NCI-H2107 (cell line): ENCODE measurements around the gene SRF.

Source experiments
- DNase-seq: peaks from one replicate; lab custom pipeline; 2025; lab: John Stamatoyannopoulos, UW

The SRF gene

GRCh38 chr6:43147691-43148477 is 23.2 kb upstream of the SRF start:
- no peak for DNase-seq

- DNase-seq, result no peak
Measured at GRCh38 chr6:43149265-43149664, 21.8 kb upstream of the SRF start.

GRCh38 chr6:43150051-43150751 is 20.9 kb upstream of the SRF start:
- DNase-seq, result no peak

- no peak for DNase-seq
Measured at GRCh38 chr6:43159599-43159998, 11.5 kb upstream of the SRF start.

- DNase-seq, result no peak
Measured at GRCh38 chr6:43163899-43164298, 7.2 kb upstream of the SRF start.

GRCh38 chr6:43170417-43170930 is 595 bp upstream of the SRF start:
- no peak for DNase-seq

GRCh38 chr6:43171707-43172103 is 636 bp downstream of the SRF start:
- no peak for DNase-seq

- DNase-seq, result no peak
Measured at GRCh38 chr6:43172104-43173007, 1.3 kb downstream of the SRF start.

GRCh38 chr6:43173591-43174262 is 2.7 kb downstream of the SRF start:
- no peak for DNase-seq

GRCh38 chr6:43174263-43175112 is 3.4 kb downstream of the SRF start:
- DNase-seq, result peak; percentile 61

GRCh38 chr6:43175676-43176422 is 4.8 kb downstream of the SRF start:
- no peak for DNase-seq

- no peak for DNase-seq
Measured at GRCh38 chr6:43176423-43176786, 5.3 kb downstream of the SRF start.

- DNase-seq, result no peak
Measured at GRCh38 chr6:43178150-43178549, 7.1 kb downstream of the SRF start.

GRCh38 chr6:43178951-43179830 is 8.1 kb downstream of the SRF start:
- no peak for DNase-seq

GRCh38 chr6:43180058-43180457 is 9.0 kb downstream of the SRF start:
- DNase-seq, result no peak

- DNase-seq, result no peak
Measured at GRCh38 chr6:43180985-43181384, 9.9 kb downstream of the SRF start.

GRCh38 chr6:43181621-43181941 is 10.5 kb downstream of the SRF start:
- DNase-seq, result no peak

- DNase-seq, result peak; percentile 20
Measured at GRCh38 chr6:43181942-43182860, 11.1 kb downstream of the SRF start, which contains the start of gene CUL9. Gene CUL9 (plus strand): TSS chr6:43182196. CDS start chr6:43184311, 2,115 bp downstream.
